Esophagus squamous epithelium (tissue), 4 donors: ENCODE measurements around the gene CSNK1G1.

ENCODE experiments used
- CTCF ChIP-seq, 6 experiments: fragments of 450-650 bp in 4 of 6; fragments of 200-600 bp in 2 of 6; sonication (generic) in 2 of 6; IDR thresholded peaks; one replicate each; pipeline ENCODE4 v1.5.1; 2016 to 2019; ENCODE audit warnings: antibody characterized with exemption in 6 of 6, mild to moderate bottlenecking in 4 of 6, moderate library complexity in 4 of 6
- POLR2A ChIP-seq, 4 donors: fragments of 450-650 bp; IDR thresholded peaks; one replicate each; pipeline ENCODE4 v1.6.1; 2017; ENCODE audit warnings: antibody characterized with exemption in 4 of 4, mild to moderate bottlenecking in 4 of 4, moderate library complexity in 3 of 4

- TF ChIP-seq POLR2A (IDR thresholded peaks at IDR 0.05) (no peak), CTCF (IDR thresholded peaks at IDR 0.05) (no peak)
Measured at GRCh38 chr15:64233299-64233698, 122.7 kb downstream of the CSNK1G1 start.
